HG03066 (cell line): ENCODE results near the gene PBX3.

Experiments
- ATAC-seq: cut with Tn5 transposase; IDR thresholded peaks from one replicate; pipeline ENCODE4 v1.9.1; 2021; ENCODE audit warnings: low read depth; ENCODE audit not compliant: unreplicated experiment

The PBX3 gene

GRCh38 chr9:125990186-125990792 lies 243.1 kb downstream of the PBX3 start:
- ATAC-seq, result no peak

- ATAC-seq, result no peak
Measured at GRCh38 chr9:125990793-125991220, 243.6 kb downstream of the PBX3 start.

DNA sequence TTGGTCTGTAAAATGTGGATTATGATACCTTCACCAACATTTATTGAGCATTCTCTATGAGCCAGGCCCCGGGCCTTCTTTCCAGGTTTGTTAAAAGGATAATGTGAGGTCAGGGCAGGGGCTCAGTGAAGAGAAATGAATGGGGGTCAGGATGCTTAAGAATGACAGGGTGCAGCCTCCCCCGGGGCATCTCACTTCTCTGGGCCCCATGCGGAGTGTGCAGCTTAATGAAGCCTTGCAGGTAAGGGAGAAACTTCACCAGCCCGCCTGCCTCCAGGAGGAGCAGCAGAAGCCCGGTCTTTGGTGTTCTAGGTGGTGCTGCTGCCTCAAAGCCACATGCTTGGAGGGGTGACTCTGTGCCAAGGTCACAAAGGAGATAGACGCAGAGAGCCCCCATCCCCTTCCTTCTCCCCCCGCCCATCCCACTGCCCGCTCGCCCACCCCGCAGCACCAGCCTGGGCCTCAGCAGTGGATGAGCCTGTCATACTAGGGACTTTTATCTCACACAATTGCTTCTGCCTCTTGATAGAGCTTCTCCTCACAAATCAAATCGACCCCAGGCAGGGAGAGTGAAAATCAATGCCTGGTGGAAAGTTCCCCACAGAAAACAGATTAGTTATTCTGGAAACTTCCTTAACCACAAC lies 244.8 kb downstream of the PBX3 start:
- no peak for ATAC-seq

GRCh38 chr9:125992557-125992956 lies 245.4 kb downstream of the PBX3 start:
- ATAC-seq, result no peak

- no peak for ATAC-seq
Measured at GRCh38 chr9:125993466-125993865, 246.3 kb downstream of the PBX3 start.

GRCh38 chr9:125994066-125994943 lies 247.1 kb downstream of the PBX3 start:
- no peak for ATAC-seq

DNA sequence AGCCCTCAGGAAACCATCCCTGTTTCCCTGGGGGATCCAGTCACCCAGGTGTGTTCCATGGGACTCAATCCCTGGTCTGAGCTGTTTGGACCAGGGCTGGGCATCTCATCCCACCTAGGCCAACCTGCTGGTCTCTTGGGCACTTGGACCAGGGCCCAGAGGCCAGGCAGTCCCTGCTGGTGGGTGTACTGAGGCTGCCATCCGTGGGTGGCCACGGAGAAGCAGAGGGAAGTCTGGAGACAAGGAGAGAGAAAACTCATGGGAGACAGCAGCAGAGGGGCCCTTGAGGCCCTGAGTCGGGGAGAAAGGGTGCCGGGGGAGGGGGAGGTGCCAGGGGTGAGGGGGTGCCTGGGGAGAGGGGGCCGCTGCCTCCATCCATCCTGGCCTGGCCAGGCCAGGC lies 247.8 kb downstream of the PBX3 start:
- ATAC-seq, result no peak

DNA sequence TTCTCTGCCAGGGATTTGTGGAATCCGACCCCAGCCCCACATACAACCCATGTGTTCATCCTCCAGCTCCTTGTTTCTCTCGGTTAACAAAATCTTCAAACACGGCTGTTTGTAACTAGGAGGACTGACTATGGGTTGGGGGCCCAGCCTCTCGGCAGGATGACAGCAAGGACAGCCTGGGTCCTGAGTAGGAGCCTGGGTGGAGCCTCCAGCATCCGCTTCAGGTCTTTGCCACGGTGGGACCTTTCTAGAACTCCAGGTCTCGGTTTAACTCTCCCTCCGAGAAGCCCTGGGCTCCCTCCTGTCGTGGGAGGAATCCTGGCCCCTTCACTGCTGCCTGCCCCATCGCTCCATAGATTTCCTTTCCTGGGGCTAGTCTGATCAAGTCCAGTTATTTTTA lies 248.5 kb downstream of the PBX3 start:
- ATAC-seq, result no peak

GRCh38 chr9:125996791-125997190 lies 249.6 kb downstream of the PBX3 start:
- ATAC-seq, result no peak

- no peak for ATAC-seq
Measured at GRCh38 chr9:125997196-125997823, 250.1 kb downstream of the PBX3 start.

GRCh38 chr9:125998837-125999503 lies 251.8 kb downstream of the PBX3 start:
- ATAC-seq, result no peak

DNA sequence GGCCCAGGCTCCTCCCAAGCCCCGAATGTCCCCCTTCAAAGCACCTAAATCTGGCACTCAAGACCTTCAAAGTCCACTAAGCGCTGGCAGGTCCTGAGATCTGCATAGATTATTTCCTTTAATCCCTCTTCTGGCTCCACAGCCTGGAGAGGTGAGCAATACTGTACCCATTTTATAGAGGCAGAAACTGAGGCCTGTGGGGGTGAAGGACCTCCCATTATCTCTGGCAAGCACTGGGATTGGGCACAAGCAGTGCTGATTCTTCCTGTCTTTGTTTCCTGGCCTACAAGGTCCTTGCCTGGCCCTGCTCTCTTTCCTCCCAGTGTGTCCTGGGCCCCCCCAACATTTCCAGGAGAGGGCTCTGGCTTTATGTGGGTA lies 252.3 kb downstream of the PBX3 start:
- no peak for ATAC-seq

- ATAC-seq, result no peak
Measured at GRCh38 chr9:126000256-126000655, 253.1 kb downstream of the PBX3 start.

DNA sequence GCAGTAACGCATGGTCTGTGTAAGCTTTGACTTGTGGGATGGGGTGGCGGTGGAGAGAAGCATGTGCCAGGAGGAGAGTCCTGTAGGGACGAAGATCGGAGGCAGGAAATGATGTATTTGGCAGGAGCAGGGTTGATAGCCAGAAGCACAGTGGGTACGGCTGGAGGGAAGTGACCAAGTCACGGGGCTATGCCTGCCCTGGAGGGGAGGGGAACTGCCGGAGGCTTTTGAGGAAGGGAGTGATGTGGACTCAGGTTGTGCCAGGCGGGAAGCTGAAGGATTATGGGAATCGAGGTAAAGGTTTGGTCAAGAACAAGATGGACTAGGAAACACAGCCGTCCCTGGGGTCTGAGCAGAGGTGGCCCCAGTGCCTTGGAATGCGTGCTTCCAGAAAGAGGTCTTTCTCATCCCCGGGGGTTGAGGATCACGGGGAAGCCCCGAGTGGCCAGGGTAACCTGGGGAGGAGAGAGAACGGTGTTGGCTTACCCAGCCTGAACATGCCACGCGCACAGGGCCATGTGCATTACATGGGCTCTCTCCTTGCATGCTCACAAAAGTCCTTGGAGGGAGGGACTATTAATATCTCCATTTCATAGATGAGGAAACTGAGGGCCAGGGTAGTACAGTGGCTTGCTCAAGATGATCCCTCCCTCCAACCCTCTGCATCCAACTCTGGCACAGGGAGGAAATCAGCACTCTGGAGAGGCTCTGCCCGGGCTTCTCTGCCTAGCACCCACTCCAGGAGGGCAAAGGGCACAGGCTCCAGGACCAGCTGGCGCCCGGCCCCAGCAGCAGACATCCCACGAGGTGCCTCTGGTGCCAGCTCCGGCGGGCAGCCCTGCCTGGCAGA lies 253.8 kb downstream of the PBX3 start:
- ATAC-seq, result no peak

DNA sequence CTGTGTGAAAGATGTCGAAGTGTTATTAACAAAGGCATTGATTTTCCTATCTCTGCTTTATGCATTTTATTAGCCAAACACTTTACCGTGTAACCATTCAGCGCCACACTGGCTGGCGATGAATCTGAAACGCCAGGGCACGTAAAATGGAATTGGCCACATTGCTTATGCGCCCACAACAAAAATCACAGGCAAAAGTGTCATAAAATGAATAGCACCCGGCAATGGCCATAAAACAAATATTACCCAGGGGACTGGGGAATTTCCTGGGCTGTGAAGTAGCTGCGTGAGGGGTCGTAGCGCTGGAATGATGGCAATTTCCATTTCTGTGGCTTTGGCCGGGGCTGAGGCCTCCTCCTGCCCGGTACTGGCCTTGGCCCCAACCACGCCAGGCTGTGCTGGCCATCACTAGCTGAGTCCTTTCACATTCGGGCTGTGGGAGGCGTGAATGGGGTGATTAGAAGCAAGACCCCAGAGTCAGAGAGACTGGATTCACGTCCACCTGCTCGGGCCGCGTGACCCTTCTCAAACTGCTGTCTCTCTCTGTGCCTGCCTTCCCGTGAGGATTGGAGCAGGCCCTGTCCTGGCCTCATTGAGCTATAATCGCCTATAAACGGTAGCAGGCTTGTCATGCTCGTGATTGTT lies 254.5 kb downstream of the PBX3 start:
- ATAC-seq, result no peak

GRCh38 chr9:126002476-126003350 lies 255.5 kb downstream of the PBX3 start:
- ATAC-seq, result no peak

DNA sequence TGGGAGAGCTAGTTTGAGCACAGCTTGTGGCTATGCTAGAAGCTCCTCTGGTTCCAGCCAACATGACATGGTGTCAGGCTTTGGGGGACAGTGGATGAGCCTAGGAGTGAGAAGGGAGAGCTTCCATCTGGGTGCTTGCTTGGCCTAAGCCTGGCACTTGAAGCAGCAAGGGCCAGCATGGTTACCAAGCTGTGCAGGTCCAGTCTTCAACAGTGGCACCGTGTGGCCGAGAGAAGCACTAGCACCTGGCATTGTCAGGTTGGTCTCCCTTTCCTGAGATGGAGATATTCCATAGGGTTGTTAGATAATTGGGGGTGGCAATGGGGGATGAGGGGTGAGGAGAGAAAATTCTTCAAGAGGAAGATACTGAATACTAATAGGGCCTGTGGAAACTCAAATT lies 261.9 kb downstream of the PBX3 start:
- no peak for ATAC-seq

DNA sequence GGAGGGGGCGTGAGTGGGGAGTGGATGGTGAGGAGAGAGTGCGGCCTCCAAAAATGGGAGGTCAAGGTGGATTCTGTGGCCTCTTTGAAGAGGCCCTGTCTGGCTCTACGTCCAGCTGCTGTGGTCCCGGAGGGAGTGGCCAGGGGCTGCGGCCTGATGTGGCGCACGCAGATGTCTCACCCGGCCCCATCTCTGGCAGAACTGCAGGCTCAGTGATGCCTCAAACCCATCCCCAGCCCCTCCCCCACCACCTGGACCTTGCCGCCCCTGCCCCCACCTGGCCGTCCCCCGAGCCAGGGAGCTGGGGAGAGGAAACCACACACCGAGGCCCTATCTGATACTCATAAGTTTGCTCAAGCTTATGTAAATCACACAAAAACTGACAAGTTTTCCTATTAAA lies 267.6 kb downstream of the PBX3 start:
- no peak for ATAC-seq
